ENCODE results near the gene TTC17.
A peak's percentile ranks its signal among the peaks of the same experiment; 100 is the strongest.

Gene TTC17, protein sequence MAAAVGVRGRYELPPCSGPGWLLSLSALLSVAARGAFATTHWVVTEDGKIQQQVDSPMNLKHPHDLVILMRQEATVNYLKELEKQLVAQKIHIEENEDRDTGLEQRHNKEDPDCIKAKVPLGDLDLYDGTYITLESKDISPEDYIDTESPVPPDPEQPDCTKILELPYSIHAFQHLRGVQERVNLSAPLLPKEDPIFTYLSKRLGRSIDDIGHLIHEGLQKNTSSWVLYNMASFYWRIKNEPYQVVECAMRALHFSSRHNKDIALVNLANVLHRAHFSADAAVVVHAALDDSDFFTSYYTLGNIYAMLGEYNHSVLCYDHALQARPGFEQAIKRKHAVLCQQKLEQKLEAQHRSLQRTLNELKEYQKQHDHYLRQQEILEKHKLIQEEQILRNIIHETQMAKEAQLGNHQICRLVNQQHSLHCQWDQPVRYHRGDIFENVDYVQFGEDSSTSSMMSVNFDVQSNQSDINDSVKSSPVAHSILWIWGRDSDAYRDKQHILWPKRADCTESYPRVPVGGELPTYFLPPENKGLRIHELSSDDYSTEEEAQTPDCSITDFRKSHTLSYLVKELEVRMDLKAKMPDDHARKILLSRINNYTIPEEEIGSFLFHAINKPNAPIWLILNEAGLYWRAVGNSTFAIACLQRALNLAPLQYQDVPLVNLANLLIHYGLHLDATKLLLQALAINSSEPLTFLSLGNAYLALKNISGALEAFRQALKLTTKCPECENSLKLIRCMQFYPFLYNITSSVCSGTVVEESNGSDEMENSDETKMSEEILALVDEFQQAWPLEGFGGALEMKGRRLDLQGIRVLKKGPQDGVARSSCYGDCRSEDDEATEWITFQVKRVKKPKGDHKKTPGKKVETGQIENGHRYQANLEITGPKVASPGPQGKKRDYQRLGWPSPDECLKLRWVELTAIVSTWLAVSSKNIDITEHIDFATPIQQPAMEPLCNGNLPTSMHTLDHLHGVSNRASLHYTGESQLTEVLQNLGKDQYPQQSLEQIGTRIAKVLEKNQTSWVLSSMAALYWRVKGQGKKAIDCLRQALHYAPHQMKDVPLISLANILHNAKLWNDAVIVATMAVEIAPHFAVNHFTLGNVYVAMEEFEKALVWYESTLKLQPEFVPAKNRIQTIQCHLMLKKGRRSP

DNA sequence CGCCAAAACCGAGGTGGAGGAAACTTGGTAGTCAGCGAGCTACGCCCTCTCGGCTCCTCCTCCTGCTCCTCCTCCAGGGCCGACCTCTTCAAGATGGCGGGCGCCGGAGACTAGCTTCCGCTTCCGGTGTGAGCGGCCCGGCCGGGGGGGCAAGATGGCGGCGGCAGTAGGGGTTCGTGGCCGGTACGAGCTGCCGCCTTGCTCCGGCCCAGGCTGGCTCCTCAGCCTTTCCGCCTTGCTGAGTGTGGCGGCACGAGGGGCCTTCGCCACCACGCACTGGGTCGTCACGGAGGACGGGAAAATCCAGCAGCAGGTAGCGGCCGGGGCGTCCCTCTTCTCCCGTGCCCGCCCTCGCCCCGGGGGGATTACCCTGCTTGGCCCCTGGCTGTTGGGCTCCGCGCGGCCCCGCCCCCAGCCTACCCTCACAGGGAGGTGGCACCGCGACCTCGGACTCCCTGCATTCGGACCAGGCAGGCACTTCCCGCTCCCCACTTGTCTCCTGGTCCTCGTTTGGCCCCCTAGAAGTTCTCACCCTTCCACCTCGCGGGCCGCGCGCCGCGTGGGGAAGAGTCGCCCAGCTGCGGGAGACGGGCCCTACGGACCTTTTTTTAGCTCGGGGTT, at the start of gene TTC17:
TTC17 (plus strand) TSS at position 120 of the 621 bp plus-strand sequence; CDS start at position 155, 35 bp downstream.
- TF ChIP-seq, protein P1, sequence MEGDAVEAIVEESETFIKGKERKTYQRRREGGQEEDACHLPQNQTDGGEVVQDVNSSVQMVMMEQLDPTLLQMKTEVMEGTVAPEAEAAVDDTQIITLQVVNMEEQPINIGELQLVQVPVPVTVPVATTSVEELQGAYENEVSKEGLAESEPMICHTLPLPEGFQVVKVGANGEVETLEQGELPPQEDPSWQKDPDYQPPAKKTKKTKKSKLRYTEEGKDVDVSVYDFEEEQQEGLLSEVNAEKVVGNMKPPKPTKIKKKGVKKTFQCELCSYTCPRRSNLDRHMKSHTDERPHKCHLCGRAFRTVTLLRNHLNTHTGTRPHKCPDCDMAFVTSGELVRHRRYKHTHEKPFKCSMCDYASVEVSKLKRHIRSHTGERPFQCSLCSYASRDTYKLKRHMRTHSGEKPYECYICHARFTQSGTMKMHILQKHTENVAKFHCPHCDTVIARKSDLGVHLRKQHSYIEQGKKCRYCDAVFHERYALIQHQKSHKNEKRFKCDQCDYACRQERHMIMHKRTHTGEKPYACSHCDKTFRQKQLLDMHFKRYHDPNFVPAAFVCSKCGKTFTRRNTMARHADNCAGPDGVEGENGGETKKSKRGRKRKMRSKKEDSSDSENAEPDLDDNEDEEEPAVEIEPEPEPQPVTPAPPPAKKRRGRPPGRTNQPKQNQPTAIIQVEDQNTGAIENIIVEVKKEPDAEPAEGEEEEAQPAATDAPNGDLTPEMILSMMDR (IDR thresholded peaks at IDR 0.05; ENCODE audit: low read depth, low read length, missing control alignments), result no peak
- DNase-seq (ENCODE audit: low read depth), result peak; percentile 86
- peak within 1 kb of the TSS; percentile 86 for H3K4me3 ChIP-seq (ENCODE audit: low read depth, low read length)

DNA sequence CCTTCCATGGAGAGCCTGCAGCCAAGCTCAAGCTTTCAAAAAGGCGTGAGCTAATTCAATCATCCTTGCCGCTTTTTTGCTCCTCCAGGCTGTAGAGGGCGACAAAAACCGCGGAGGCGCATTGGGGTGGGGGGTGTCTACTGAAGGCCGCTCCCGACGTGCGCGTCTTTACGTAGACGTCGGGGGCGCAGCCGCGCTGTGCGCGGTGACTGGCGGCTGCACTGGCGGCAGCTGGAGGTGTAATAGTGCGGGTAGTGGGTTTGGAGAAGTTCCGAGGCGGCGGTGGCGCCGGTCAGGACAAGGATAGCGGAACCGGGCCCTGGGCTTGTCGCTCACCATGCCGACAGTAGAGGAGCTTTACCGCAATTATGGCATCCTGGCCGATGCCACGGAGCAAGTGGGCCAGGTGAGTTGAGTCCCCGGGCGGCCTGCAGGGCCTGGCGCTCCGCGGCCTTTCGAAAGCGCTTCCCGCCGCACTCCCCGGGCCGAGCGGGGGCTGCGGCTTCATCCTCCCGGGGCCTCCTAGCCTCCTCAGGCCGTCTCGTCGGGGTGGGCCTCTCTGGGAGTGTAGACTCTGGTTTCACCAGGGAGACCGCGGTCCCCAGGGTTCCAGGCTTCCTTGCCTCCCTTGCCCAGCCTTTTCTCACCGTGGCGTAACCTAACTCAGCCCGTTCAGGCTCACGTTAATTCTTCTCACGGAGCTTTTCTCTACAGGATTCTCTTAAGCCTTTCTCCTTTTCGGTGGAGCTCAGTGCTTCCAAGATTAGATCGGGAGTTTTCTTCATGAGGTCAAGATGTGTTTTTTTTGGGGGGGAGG, 46.7 kb upstream of the TTC17 start, which contains the start of gene API5:
API5 (plus strand) TSS at position 206 of the 817 bp plus-strand sequence; CDS start at position 338, 132 bp downstream.
- peak within 1 kb of the TSS; percentile 93 for H3K4me3 ChIP-seq (ENCODE audit: low read depth, low read length)
- peak; percentile 84 for DNase-seq (ENCODE audit: low read depth)
- TF ChIP-seq, protein P1 (IDR thresholded peaks at IDR 0.05; ENCODE audit: low read depth, low read length, missing control alignments), result peak; percentile 74

DNA sequence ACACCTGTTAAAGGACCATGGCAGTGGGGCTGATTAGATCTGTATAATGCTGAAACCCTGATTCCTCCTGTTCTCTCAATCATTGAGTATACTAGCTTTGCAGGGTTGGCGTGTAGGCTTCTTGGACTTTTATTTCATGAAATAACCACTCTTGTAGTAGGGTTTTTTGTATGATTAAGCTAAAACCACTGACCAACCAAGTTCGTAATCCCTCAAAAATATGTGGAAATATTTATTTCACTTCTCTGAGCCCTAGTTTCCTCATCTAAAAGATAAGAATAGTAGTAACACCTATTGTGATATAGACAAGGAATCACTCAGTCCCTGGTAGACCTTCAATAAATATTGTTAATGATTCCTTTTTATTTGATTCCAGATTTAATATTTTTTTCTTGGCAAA, 42.8 kb upstream of the TTC17 start:
- no peak overlapping the region for H3K4me3 ChIP-seq (ENCODE audit: low read depth, low read length)
- TF ChIP-seq, protein P1 (IDR thresholded peaks at IDR 0.05; ENCODE audit: low read depth, low read length, missing control alignments), result no peak
- DNase-seq (ENCODE audit: low read depth), result no peak

DNA sequence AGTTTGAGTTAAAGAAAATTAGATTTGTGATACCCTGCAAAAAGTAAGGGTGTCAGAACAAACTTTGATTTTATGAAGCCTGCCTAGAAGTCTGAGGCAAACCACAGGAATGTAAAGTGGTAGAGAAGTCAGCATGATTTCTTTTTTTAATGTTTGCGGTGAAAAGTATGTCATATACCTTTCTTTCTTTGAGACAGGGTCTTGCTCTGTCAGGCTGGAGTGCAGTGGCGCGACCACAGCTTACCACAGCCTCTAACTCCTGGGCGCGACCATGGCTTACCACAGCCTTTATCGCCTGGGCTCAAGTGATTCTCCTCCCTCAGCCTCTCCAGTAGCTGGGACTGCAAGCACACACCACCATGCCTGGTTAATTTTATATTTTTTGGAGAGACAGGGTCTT, 42.3 kb upstream of the TTC17 start:
- TF ChIP-seq, protein P1 (IDR thresholded peaks at IDR 0.05; ENCODE audit: low read depth, low read length, missing control alignments), result no peak
- no peak overlapping the region for H3K4me3 ChIP-seq (ENCODE audit: low read depth, low read length)
- no peak for DNase-seq (ENCODE audit: low read depth)

DNA sequence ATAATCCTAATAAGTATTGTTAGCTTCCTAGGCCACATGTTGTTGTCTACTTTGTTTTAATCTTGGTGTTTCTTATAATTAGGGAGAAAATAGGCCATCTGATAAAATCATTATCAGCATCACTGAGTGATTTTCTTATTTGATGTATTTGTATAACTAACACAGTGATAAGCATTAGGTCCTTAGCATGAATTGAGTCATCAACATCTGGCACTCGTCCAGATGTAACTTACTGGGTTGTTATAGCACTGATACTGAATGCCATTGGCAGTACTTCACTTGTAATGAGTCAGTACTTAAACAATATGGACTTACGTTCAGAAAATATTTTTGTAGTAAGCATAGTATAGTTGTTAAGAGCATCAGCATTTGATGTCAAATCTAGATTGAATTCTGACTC, 30.7 kb upstream of the TTC17 start:
- TF ChIP-seq, protein P1 (IDR thresholded peaks at IDR 0.05; ENCODE audit: low read depth, low read length, missing control alignments), result no peak
- no peak for DNase-seq (ENCODE audit: low read depth)

More for the DNA sequence above, 30.7 kb upstream of the TTC17 start:
- H3K4me3 ChIP-seq (ENCODE audit: low read depth, low read length), result no peak overlapping the region
